ENCODE results near the gene WEE1.

Gene WEE1

DNA sequence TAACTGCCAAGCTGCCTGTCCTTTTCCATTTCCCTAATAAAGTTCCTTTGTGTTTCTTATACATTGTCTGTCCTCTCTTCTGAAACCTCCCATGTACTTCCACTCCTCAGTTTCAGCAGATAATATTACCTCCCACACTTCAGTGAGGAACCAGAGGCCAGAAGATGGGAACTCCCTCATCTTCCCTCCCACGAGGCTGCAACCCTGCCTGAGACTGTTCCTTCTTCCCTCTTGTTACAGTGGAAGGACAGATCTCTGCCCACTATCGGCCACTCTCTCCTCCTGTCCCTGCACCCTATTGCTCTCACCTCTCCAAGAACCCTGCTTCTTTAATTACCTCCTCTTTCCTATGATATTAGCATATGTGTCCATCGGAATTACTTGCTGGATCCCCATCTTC lies 52.3 kb downstream of the WEE1 start:
- no peak for DNase-seq

DNA sequence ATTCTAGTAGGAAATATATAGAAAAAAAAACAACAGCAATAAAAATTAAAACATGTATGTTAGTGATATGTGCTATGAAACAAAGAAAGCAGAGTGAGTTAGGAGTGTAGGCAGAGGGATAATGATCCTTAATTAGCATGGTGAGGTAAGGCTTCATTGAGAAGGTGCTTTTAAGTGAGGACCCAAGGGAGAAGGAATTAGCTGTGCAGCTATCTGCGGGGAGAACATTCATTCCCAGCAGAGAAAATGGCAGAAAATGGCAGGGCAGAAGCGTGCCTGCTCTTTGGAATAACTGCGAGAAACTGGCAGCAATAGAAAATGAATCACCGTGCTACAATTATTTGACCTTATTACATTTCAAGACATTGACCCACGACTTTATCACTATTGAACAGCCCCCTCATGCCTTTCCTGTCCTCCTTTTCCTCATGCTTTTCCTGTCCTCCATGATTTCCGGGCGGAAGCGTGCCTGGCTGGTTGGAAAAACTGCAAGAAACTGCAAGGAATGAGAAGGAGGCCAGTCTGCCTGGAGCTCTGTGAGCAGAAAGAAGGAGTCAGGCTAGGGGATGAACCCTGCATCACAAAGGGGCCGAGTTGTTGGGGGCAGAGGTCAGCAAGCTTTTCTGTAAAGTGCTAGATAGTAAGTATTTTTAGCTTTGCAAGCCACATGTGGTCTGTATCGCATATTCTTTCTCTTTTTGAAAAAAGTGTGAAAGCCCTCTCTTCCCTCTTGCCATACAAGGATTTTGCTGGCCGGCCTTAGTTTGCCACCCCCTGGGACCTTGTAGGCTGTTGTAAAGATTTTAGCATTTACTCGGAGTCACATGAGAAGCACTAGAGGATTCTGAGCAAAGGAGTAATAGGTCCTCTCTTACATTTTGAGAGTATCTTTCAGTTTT lies 53.3 kb downstream of the WEE1 start:
- DNase-seq, result no peak

DNA sequence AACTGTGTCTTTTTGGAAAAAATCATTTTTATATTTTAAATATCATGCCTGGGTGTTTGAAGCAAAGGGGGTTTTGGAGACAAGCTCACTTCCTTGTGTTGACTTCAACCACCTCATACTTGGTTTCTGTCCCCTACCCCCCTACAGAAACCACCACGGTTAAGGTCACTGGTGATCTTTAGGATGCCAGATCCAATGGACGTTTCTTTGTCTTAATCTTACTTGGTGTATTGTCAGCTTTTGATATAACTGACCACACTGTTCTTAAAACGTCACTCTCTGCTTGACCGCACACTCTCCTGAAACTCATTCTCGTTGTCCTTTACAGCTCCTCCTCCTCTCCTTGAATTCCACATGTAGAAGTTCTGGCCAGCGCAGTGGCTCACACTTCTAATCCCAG lies 55.6 kb downstream of the WEE1 start:
- no peak for DNase-seq

DNA sequence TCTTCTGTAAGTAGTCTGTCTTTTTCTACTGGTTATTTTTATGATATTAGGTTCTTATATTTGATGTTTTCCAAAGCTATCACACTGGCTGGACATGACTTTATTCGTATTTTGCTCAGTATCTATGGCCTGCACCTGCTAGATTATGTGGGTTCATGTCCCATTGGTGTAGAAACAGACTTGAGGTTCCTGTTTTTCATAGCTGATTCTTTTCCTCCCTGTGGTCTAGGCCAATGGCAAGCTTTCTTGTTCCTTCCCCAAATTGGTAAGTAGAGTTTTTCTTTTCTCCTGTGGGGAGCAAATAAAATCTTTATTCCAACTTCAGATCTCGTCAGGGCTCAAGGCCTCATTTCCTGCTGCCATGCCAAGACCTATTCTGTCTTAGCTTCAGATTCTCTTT lies 60.2 kb downstream of the WEE1 start:
- DNase-seq, result no peak

DNA sequence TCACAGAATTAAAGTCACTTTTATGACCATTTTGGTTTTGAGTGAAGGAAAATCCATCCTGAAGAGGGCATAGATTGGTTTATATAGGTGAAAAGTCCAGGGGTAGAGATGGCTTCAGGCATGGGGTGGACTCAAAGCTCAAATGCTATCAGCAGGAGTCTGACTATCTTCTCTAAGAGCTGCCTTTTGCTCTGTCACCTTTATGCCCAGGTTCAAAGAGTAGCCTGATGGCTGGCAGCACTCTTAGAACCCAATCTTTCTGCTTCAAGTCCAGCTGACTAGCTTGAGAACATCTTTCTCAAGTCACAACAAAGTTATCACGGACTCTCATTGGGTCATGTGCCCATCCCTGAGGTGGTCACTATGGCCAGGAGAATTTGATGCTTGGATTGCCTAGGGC lies 63.2 kb downstream of the WEE1 start:
- DNase-seq, result no peak

DNA sequence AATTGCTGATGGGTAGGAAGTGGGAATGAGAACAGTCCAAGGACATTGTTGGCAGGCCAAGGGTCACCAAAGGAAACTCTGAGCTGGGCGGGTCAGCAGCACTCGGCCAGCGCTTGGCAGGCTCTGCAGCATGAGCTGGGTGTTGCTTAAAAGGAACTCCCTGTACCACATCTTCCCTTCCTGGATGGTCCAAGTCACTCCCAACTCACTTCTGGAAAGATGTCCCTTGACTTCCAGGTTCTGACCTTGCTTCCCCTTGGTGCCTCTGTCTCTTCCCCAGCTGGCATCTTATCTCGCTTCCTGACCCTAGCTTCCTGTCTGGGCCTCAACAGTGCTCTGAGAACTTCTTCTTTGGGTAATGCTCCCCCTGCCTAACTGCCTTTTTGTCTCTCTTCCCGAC lies 65.6 kb downstream of the WEE1 start:
- no peak for DNase-seq
